NB4 (cell line): ENCODE results near the gene CTTNBP2.

ENCODE experiments used
- MYC ChIP-seq: IDR thresholded peaks from 2 replicates; pipeline ENCODE4 v1.6.1; 2011; ENCODE audit warnings: low read depth, low read length
- POLR2A ChIP-seq: IDR thresholded peaks from 2 replicates; pipeline ENCODE4 v1.6.1; 2011; ENCODE audit warnings: mild to moderate bottlenecking; ENCODE audit not compliant: insufficient read length; ENCODE audit errors: extremely low read depth
- TF ChIP-seq, protein P1 (sequence below): IDR thresholded peaks from one replicate; pipeline ENCODE4 v1.5.1; 2012; ENCODE audit warnings: low read depth, low read length
- TF ChIP-seq, protein P2 (sequence below): IDR thresholded peaks from 2 replicates; pipeline ENCODE4 v1.6.1; 2011; ENCODE audit warnings: low read depth, low read length

GRCh38 chr7:117827862-117828261, 45.4 kb downstream of the CTTNBP2 start:
- TF ChIP-seq, protein P1, sequence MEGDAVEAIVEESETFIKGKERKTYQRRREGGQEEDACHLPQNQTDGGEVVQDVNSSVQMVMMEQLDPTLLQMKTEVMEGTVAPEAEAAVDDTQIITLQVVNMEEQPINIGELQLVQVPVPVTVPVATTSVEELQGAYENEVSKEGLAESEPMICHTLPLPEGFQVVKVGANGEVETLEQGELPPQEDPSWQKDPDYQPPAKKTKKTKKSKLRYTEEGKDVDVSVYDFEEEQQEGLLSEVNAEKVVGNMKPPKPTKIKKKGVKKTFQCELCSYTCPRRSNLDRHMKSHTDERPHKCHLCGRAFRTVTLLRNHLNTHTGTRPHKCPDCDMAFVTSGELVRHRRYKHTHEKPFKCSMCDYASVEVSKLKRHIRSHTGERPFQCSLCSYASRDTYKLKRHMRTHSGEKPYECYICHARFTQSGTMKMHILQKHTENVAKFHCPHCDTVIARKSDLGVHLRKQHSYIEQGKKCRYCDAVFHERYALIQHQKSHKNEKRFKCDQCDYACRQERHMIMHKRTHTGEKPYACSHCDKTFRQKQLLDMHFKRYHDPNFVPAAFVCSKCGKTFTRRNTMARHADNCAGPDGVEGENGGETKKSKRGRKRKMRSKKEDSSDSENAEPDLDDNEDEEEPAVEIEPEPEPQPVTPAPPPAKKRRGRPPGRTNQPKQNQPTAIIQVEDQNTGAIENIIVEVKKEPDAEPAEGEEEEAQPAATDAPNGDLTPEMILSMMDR = no peak
- TF ChIP-seq POLR2A (no peak), MYC (no peak)
- TF ChIP-seq, protein P2, sequence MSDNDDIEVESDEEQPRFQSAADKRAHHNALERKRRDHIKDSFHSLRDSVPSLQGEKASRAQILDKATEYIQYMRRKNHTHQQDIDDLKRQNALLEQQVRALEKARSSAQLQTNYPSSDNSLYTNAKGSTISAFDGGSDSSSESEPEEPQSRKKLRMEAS = no peak
